ENCODE data around the gene APOC4. TPM values are rescaled to one million over a fixed set of nuclear protein-coding genes. Genes with fewer than 3 reads are reported as not detected.
"Not testable (repeated sequence)": the region's sequence is repeated elsewhere in the genome, so short reads cannot be mapped to it uniquely, and the experiment has no call there.

APOC4 gene
- total RNA-seq = not detected

GRCh38 chr19:44942067-44942571, at the start of gene APOC4:
Gene APOC4, plus strand, starts transcription at chr19:44942237. Its CDS starts 41 bp downstream, at chr19:44942278.
- ChIA-PET POLR2A (no interaction called here), CTCF (no interaction called here)

- POLR2A ChIA-PET = no interaction called here
These were observed 49.1 kb upstream of the APOC4 start for GRCh38 chr19:44892932-44893331.

GRCh38 chr19:44893332-44894051, 48.5 kb upstream of the APOC4 start:
- ChIA-PET POLR2A (no interaction called here), CTCF (interaction anchor here (0.9 kb wide), 1 partner anchor 10 kb away, joined by 4 read pairs; no protein-coding TSS in a partner anchor)

More at GRCh38 chr19:44892932-44893331, 49.1 kb upstream of the APOC4 start:
- CTCF ChIA-PET = interaction anchor here (1.1 to 1.3 kb wide), 2 partner anchors 10 to 12 kb away, joined by 6 read pairs; partner anchors contain the start of gene APOE

- CTCF ChIA-PET = interaction anchor here (0.9 kb wide), 1 partner anchor 9 kb away, joined by 4 read pairs; no protein-coding TSS in a partner anchor
- POLR2A ChIA-PET = no interaction called here
These were observed 48.0 kb upstream of the APOC4 start for GRCh38 chr19:44894052-44894400.

GRCh38 chr19:44894946-44895345, 47.1 kb upstream of the APOC4 start:
- ChIA-PET CTCF (interaction anchor here (0.5 to 1.1 kb wide), 2 partner anchors 9 to 183 kb away, joined by 3 to 5 read pairs; no protein-coding TSS in a partner anchor), POLR2A (no interaction called here)

GRCh38 chr19:44897835-44898234, 44.2 kb upstream of the APOC4 start:
- ChIA-PET POLR2A (no interaction called here), CTCF (no interaction called here)

GRCh38 chr19:44900328-44901244, 41.5 kb upstream of the APOC4 start:
- ChIA-PET POLR2A (no interaction called here), CTCF (interaction anchor here (1.2 kb wide), 1 partner anchor 11 kb away, joined by 5 read pairs; no protein-coding TSS in a partner anchor)

- ChIA-PET CTCF (interaction anchor here (0.9 to 2.3 kb wide), 6 partner anchors 8 to 49 kb away, joined by 4 to 7 read pairs (median 6); no protein-coding TSS in a partner anchor), POLR2A (interaction anchor here (0.7 kb wide), 1 partner anchor 11 kb away, joined by 3 read pairs; no protein-coding TSS in a partner anchor)
These were observed 38.8 kb upstream of the APOC4 start for GRCh38 chr19:44903216-44903601.

- POLR2A ChIA-PET = interaction anchor here (0.6 kb wide), 1 partner anchor 188 kb away, joined by 5 read pairs; no protein-coding TSS in a partner anchor
- CTCF ChIA-PET = interaction anchor here (0.7 to 2.3 kb wide), 10 partner anchors 9 to 155 kb away, joined by 3 to 7 read pairs (median 5); no protein-coding TSS in a partner anchor
These were observed 38.2 kb upstream of the APOC4 start for GRCh38 chr19:44903602-44904425.

- ChIA-PET CTCF (interaction anchor here (0.7 to 2.3 kb wide), 11 partner anchors 8 to 154 kb away, joined by 3 to 8 read pairs (median 5); no protein-coding TSS in a partner anchor), POLR2A (interaction anchor here (0.6 kb wide), 1 partner anchor 188 kb away, joined by 5 read pairs; no protein-coding TSS in a partner anchor)
These were observed 37.5 kb upstream of the APOC4 start for GRCh38 chr19:44904426-44904994.

- ChIA-PET POLR2A (interaction anchor here (0.5 to 0.6 kb wide), 3 partner anchors 58 to 241 kb away, joined by 4 to 6 read pairs (median 5); no protein-coding TSS in a partner anchor), CTCF (interaction anchor here (0.7 to 2.3 kb wide), 6 partner anchors 7 to 153 kb away, joined by 3 to 8 read pairs (median 5); no protein-coding TSS in a partner anchor)
These were observed 36.4 kb upstream of the APOC4 start, which contains the start of gene APOE for GRCh38 chr19:44905437-44906160. Gene APOE, plus strand, starts transcription at chr19:44905796. Its CDS starts 829 bp downstream, at chr19:44906625.

- POLR2A ChIA-PET = no interaction called here
These were observed 34.4 kb upstream of the APOC4 start for GRCh38 chr19:44907613-44908012.

GRCh38 chr19:44908074-44908835, 33.8 kb upstream of the APOC4 start:
- POLR2A ChIA-PET = interaction anchor here (0.6 kb wide), 1 partner anchor 30 kb away, joined by 4 read pairs; no protein-coding TSS in a partner anchor

More at GRCh38 chr19:44907613-44908012, 34.4 kb upstream of the APOC4 start:
- CTCF ChIA-PET = no interaction called here

GRCh38 chr19:44908836-44909261, 33.2 kb upstream of the APOC4 start:
- CTCF ChIA-PET = no interaction called here
- POLR2A ChIA-PET = interaction anchor here (0.6 kb wide), 1 partner anchor 29 kb away, joined by 4 read pairs; no protein-coding TSS in a partner anchor

More at GRCh38 chr19:44908074-44908835, 33.8 kb upstream of the APOC4 start:
- CTCF ChIA-PET = no interaction called here

- CTCF ChIA-PET = interaction anchor here (0.6 kb wide), 1 partner anchor 71 kb away, joined by 4 read pairs; no protein-coding TSS in a partner anchor
- POLR2A ChIA-PET = no interaction called here
These were observed 32.3 kb upstream of the APOC4 start for GRCh38 chr19:44909775-44910174.

- CTCF ChIA-PET = interaction anchor here (1.4 kb wide), 1 partner anchor 10 kb away, joined by 5 read pairs; no protein-coding TSS in a partner anchor
- POLR2A ChIA-PET = not testable (repeated sequence)
These were observed 30.1 kb upstream of the APOC4 start for GRCh38 chr19:44911896-44912295.
